Measurements from ENCODE around the gene FCAR. TPM values are rescaled to one million over a fixed set of nuclear protein-coding genes. Genes with fewer than 3 reads are reported as not detected.
"Not testable (repeated sequence)": the region's sequence is repeated elsewhere in the genome, so short reads cannot be mapped to it uniquely, and the experiment has no call there.

FCAR gene
- polyA plus RNA-seq, 1 of the 3 experiments (the other 2 are of a cell fraction) = not detected

DNA sequence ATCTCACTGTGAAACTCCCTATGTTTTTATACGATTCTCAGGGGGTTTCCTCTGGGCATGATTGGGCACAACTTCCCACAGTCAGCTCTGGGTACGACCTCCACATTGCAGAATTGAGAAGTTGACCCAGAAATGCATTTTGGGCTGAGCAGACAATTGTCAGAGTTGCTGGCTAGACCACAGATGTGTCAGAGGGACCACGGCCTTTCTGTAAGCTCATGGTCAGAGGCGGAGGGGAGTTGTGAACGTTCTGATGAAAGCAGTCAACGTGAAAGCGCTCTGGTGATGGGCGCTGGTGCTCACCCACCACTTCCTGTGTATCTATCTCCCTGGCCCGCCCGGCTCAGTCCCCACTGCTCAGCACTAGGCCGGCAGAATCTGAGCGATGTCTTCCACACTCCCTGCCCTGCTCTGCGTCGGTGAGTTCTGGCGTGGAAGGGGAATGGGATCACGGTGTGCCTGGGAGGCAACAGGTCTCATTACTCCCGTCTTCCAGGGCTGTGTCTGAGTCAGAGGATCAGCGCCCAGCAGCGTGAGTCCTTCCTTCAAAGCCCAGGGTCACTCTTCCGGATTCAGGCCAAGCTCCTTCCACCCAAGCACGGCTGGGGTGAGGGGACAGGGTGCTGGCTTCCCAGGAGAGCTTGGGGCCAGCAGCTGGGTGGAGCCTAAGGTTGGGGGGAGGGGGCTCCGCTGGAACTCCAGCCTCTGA is 31.9 kb downstream of the FCAR start, which contains the start of gene NCR1:
TSS of gene NCR1 (plus strand) at position 346 of the 709 bp plus-strand sequence. CDS start at position 386, 40 bp downstream.
- DNase-seq = no peak
- Histone ChIP-seq H3K79me2 (ENCODE audit: insufficient read depth) (no peaks in the 10 kb centered on the region), H3K9me3 (no peaks in the 10 kb centered on the region), H4K20me1 (ENCODE audit: insufficient read depth) (no peaks in the 10 kb centered on the region), H3K27me3 (ENCODE audit: insufficient read depth) (peaks cover 23% of the 10 kb centered on the region; the same call in 1 of the 2 replicates), H3K4me2 (peak within 1 kb of the TSS; percentile 3; the same call in 1 of the 2 replicates), H3K4me1 (ENCODE audit: control insufficient read depth in 1 of 2, insufficient read depth in 2 of 2, low read depth in 1 of 2, low read length in 1 of 2) (no peaks in the 10 kb centered on the region), H3K9ac (no peak within 1 kb of the TSS), H3K27ac (ENCODE audit: low read depth in 2 of 2, low read length in 1 of 2) (no peak within 1 kb of the TSS), H3F3A (replicated peaks; ENCODE audit: insufficient read depth) (no peaks in the 10 kb centered on the region), H3K36me3 (replicated peaks in 1 of 2; ENCODE audit: control insufficient read depth in 1 of 2, insufficient read depth in 2 of 2, low read length in 1 of 2) (no peaks in the 10 kb centered on the region), H2AFZ (ENCODE audit: low read depth) (no peak within 1 kb of the TSS), H3K9me2 (no peaks in the 10 kb centered on the region), H3K4me3 (ENCODE audit: low read depth in 2 of 2, low read length in 1 of 2) (no peak within 1 kb of the TSS)
- POLR2A ChIA-PET = no interaction called here
- 5% methylated on average over 12 of the region's 22 CpGs for WGBS (ENCODE audit: low lambda C conversion rate)
- CTCF ChIA-PET = no interaction called here
- TF ChIP-seq NFIC (IDR thresholded peaks at IDR 0.05; ENCODE audit: borderline replicate concordance) = no peak
- TF ChIP-seq, protein P1, sequence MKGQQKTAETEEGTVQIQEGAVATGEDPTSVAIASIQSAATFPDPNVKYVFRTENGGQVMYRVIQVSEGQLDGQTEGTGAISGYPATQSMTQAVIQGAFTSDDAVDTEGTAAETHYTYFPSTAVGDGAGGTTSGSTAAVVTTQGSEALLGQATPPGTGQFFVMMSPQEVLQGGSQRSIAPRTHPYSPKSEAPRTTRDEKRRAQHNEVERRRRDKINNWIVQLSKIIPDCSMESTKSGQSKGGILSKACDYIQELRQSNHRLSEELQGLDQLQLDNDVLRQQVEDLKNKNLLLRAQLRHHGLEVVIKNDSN (IDR thresholded peaks at IDR 0.05; ENCODE audit: borderline replicate concordance, low read depth) = no peak
- TF ChIP-seq RAD21 (IDR thresholded peaks at IDR 0.05; ENCODE audit: low read length) = no peak

DNA sequence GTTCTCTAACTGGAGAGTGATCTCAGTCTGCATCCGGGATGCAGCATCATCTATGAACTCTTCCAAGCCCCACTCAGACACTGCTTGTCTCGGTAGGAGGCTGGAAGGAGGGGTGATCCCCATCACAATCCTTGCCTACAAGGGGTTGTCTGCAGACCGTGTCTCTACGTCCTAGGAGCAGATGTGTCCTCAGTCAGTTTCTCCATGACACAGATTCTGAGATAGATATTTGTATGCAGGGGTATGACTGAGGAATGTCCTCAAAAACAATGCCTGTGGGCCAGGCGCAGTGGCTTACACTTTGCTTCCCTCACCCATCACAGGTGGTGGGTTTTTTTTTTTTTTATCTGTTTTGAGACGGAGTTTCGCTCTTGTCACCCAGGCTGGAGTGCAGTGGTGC is 32.8 kb downstream of the FCAR start:
- H3K27me3 ChIP-seq (ENCODE audit: insufficient read depth) = peaks cover 28% of the 10 kb centered on the region; the same call in 1 of the 2 replicates
- H3K9me3 ChIP-seq = no peaks in the 10 kb centered on the region
- DNase-seq = no peak
- H3K9ac ChIP-seq = no peak overlapping the region
- H3F3A ChIP-seq (replicated peaks; ENCODE audit: insufficient read depth) = no peaks in the 10 kb centered on the region
- WGBS (ENCODE audit: low lambda C conversion rate) = 13% methylated on average over 6 of the region's 7 CpGs
- TF ChIP-seq, protein P2, sequence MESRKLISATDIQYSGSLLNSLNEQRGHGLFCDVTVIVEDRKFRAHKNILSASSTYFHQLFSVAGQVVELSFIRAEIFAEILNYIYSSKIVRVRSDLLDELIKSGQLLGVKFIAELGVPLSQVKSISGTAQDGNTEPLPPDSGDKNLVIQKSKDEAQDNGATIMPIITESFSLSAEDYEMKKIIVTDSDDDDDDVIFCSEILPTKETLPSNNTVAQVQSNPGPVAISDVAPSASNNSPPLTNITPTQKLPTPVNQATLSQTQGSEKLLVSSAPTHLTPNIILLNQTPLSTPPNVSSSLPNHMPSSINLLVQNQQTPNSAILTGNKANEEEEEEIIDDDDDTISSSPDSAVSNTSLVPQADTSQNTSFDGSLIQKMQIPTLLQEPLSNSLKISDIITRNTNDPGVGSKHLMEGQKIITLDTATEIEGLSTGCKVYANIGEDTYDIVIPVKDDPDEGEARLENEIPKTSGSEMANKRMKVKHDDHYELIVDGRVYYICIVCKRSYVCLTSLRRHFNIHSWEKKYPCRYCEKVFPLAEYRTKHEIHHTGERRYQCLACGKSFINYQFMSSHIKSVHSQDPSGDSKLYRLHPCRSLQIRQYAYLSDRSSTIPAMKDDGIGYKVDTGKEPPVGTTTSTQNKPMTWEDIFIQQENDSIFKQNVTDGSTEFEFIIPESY (IDR thresholded peaks at IDR 0.05; ENCODE audit: borderline replicate concordance, low read depth) = no peak
- no peak for TF ChIP-seq TEAD4 (IDR thresholded peaks at IDR 0.05; ENCODE audit: borderline replicate concordance, insufficient read depth)
- TF ChIP-seq, protein P1 (IDR thresholded peaks at IDR 0.05; ENCODE audit: borderline replicate concordance, low read depth) = no peak
- TF ChIP-seq, protein P3, sequence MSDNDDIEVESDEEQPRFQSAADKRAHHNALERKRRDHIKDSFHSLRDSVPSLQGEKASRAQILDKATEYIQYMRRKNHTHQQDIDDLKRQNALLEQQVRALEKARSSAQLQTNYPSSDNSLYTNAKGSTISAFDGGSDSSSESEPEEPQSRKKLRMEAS (IDR thresholded peaks at IDR 0.05; ENCODE audit: low read depth) = no peak
- CTCF ChIA-PET = no interaction called here
- no peaks in the 10 kb centered on the region for H4K20me1 ChIP-seq (ENCODE audit: insufficient read depth)
- H2AFZ ChIP-seq (ENCODE audit: low read depth) = no peak overlapping the region
- H3K9me2 ChIP-seq = no peaks in the 10 kb centered on the region
- H3K4me1 ChIP-seq (ENCODE audit: control insufficient read depth in 1 of 2, insufficient read depth in 2 of 2, low read depth in 1 of 2, low read length in 1 of 2) = no peaks in the 10 kb centered on the region
- POLR2A ChIA-PET = no interaction called here
- no peaks in the 10 kb centered on the region for H3K79me2 ChIP-seq (ENCODE audit: insufficient read depth)
- no peak overlapping the region for H3K27ac ChIP-seq (ENCODE audit: low read depth in 2 of 2, low read length in 1 of 2)
- H3K36me3 ChIP-seq (replicated peaks in 1 of 2; ENCODE audit: control insufficient read depth in 1 of 2, insufficient read depth in 2 of 2, low read length in 1 of 2) = no peaks in the 10 kb centered on the region
- H3K4me2 ChIP-seq = no peak overlapping the region
- H3K4me3 ChIP-seq (ENCODE audit: low read depth in 2 of 2, low read length in 1 of 2) = no peak overlapping the region

DNA sequence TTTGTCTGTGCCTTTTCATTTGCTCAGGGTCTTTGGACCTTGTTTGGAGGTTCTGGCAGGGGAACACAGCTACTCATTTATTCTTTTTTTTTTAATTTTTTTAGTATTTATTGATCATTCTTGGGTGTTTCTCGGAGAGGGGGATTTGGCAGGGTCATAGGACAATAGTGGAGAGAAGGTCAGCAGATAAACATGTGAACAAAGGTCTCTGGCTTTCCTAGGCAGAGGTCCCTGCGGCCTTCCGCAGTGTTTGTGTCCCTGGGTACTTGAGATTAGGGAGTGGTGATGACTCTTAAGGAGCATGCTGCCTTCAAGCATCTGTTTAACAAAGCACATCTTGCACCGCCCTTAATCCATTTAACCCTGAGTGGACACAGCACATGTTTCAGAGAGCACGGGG is 33.9 kb downstream of the FCAR start:
- POLR2A ChIA-PET; H3K79me2 ChIP-seq (ENCODE audit: insufficient read depth); H3K9me2 ChIP-seq; DNase-seq; H3K9me3 ChIP-seq; CTCF ChIA-PET; H3K4me1 ChIP-seq (ENCODE audit: control insufficient read depth in 1 of 2, insufficient read depth in 2 of 2, low read depth in 1 of 2, low read length in 1 of 2); H3K4me3 ChIP-seq (ENCODE audit: low read depth in 2 of 2, low read length in 1 of 2); H3F3A ChIP-seq (replicated peaks; ENCODE audit: insufficient read depth); H3K4me2 ChIP-seq; H2AFZ ChIP-seq (ENCODE audit: low read depth); H4K20me1 ChIP-seq (ENCODE audit: insufficient read depth); H3K36me3 ChIP-seq (replicated peaks in 1 of 2; ENCODE audit: control insufficient read depth in 1 of 2, insufficient read depth in 2 of 2, low read length in 1 of 2); H3K9ac ChIP-seq; H3K27ac ChIP-seq (ENCODE audit: low read depth in 2 of 2, low read length in 1 of 2): not testable (repeated sequence)
- 31% methylated on average over 3 of the region's 5 CpGs for WGBS (ENCODE audit: low lambda C conversion rate)
- peaks cover 37% of the 10 kb centered on the region; the same call in 1 of the 2 replicates for H3K27me3 ChIP-seq (ENCODE audit: insufficient read depth)
